HepG2 (cell line): ENCODE measurements around the gene GNPNAT1. TPM values are rescaled to one million over a fixed set of nuclear protein-coding genes. Genes with fewer than 3 reads are reported as not detected.

Experiments
- AGO2 ChIP-seq: fragments of 200-400 bp; formaldehyde crosslinking; optimal IDR thresholded peaks from 2 replicates; pipeline ENCODE3; 2017; ENCODE audit warnings: mild to moderate bottlenecking, low read depth, low read length, moderate library complexity
- KMT2B ChIP-seq: IDR thresholded peaks from 2 replicates; pipeline ENCODE4 v1.6.1; 2016; ENCODE audit warnings: missing genetic modification reagents, missing compliant biosample characterization
- PHF5A ChIP-seq: IDR thresholded peaks from one replicate; pipeline ENCODE4 v1.6.1; 2018; ENCODE audit warnings: low read depth, missing genetic modification reagents; ENCODE audit not compliant: unreplicated experiment
- RXRA ChIP-seq: sonication (generic); formaldehyde crosslinking; IDR thresholded peaks from 2 replicates; pipeline ENCODE4 v1.5.1; 2020; ENCODE audit warnings: missing genetic modification reagents
- SMC3 ChIP-seq: IDR thresholded peaks from 2 replicates; pipeline ENCODE4 v1.6.1; 2011; ENCODE audit warnings: low read length, improper control_type of control experiment
- SP140L ChIP-seq: sonication (generic); formaldehyde crosslinking; IDR thresholded peaks from 2 replicates; pipeline ENCODE4 v1.4.0; 2020; ENCODE audit warnings: missing genetic modification reagents, borderline replicate concordance
- SP2 ChIP-seq: sonication (generic); formaldehyde crosslinking; IDR thresholded peaks from 2 replicates; pipeline ENCODE4 v1.5.1; 2020; ENCODE audit warnings: mild to moderate bottlenecking, missing genetic modification reagents
- TGIF2 ChIP-seq: IDR thresholded peaks from 2 replicates; pipeline ENCODE4 v1.6.1; 2016; ENCODE audit warnings: control low read depth, missing compliant biosample characterization
- THAP11 ChIP-seq: IDR thresholded peaks from 2 replicates; pipeline ENCODE4 v1.6.1; 2016; ENCODE audit warnings: missing biosample characterization, missing genetic modification reagents
- ZNF841 ChIP-seq: sonication (generic); formaldehyde crosslinking; IDR thresholded peaks from 2 replicates; pipeline ENCODE4 v1.8.1; 2023; ENCODE audit warnings: missing genetic modification reagents, borderline replicate concordance
- polyA plus RNA-seq, 8 experiments: library from polyadenylated mRNA; depleted of rRNA in 3 of 8; stranded (reverse) in 7 of 8; unstranded in 1 of 8; fragments of >200 nt; fragmentation: Illumina TruSeq in 4 of 8; extraction: Trizol in 4 of 8; gene quantifications; 2 replicates each; pipeline versions ENCODE4 v1.2.1 to v1.2.3, GENCODE V29; 2011 to 2016; ENCODE audit warnings: low read depth in 4 of 8, missing spikeins in 1 of 8, mixed read lengths in 1 of 8; ENCODE audit not compliant: insufficient read depth in 1 of 8
- total RNA-seq, 5 experiments: library from RNA; depleted of rRNA; stranded (reverse); fragments of >200 nt; fragmentation: Illumina TruSeq; extraction: Trizol; gene quantifications; 2 replicates each; pipeline ENCODE4 v1.2.3, GENCODE V29; 2016; ENCODE audit warnings: low read depth in 1 of 5
- TF ChIP-seq, protein P1 (sequence below): sonication (generic); formaldehyde crosslinking; IDR thresholded peaks from 2 replicates; pipeline ENCODE4 v1.4.0; 2020; ENCODE audit warnings: mild to moderate bottlenecking, missing genetic modification reagents
- TF ChIP-seq, protein P2 (sequence below): IDR thresholded peaks from 2 replicates; pipeline ENCODE4 v1.6.1; 2016; ENCODE audit warnings: low read depth
- TF ChIP-seq, protein P3 (sequence below): sonication (generic); formaldehyde crosslinking; IDR thresholded peaks from 2 replicates; pipeline ENCODE4 v1.4.0; 2020; ENCODE audit warnings: missing genetic modification reagents, mild to moderate bottlenecking, borderline replicate concordance
- TF ChIP-seq, protein P4 (sequence below): sonication (generic); formaldehyde crosslinking; IDR thresholded peaks from 2 replicates; pipeline ENCODE4 v1.8.1; 2023; ENCODE audit warnings: missing genetic modification reagents, mild to moderate bottlenecking, borderline replicate concordance
- TF ChIP-seq, protein P5 (sequence below): sonication (generic); formaldehyde crosslinking; IDR thresholded peaks from 2 replicates; pipeline ENCODE4 v1.4.0; 2020; ENCODE audit warnings: missing genetic modification reagents

The GNPNAT1 gene
- total and polyA plus RNA-seq, 2 of the 13 experiments (the other 11 are each of a cell fraction or from before 2014, with no cell fraction given), result 38.3 to 54.9 TPM

DNA sequence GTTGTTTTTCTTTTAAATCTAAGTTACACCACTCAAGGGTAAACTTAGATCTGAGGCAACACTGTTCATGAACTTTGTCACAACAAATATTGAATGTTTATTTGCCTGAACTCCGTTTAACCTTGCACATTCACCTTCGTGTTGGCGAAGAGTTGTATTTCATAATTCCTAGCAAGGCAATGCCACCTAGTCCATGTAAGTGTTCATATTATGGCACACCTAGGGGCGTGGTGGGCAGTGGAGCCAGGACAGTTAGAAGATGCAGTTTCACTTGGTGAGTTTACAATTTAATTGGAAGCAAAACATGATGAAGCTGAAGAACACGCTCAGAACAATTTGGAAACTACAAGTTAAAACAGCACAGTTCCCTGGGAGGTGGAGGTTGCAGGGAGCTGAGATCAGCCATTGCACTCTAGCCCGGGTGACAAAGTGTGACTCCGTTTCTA, 30.4 kb upstream of the GNPNAT1 start (continued):
- TF ChIP-seq, protein P1, sequence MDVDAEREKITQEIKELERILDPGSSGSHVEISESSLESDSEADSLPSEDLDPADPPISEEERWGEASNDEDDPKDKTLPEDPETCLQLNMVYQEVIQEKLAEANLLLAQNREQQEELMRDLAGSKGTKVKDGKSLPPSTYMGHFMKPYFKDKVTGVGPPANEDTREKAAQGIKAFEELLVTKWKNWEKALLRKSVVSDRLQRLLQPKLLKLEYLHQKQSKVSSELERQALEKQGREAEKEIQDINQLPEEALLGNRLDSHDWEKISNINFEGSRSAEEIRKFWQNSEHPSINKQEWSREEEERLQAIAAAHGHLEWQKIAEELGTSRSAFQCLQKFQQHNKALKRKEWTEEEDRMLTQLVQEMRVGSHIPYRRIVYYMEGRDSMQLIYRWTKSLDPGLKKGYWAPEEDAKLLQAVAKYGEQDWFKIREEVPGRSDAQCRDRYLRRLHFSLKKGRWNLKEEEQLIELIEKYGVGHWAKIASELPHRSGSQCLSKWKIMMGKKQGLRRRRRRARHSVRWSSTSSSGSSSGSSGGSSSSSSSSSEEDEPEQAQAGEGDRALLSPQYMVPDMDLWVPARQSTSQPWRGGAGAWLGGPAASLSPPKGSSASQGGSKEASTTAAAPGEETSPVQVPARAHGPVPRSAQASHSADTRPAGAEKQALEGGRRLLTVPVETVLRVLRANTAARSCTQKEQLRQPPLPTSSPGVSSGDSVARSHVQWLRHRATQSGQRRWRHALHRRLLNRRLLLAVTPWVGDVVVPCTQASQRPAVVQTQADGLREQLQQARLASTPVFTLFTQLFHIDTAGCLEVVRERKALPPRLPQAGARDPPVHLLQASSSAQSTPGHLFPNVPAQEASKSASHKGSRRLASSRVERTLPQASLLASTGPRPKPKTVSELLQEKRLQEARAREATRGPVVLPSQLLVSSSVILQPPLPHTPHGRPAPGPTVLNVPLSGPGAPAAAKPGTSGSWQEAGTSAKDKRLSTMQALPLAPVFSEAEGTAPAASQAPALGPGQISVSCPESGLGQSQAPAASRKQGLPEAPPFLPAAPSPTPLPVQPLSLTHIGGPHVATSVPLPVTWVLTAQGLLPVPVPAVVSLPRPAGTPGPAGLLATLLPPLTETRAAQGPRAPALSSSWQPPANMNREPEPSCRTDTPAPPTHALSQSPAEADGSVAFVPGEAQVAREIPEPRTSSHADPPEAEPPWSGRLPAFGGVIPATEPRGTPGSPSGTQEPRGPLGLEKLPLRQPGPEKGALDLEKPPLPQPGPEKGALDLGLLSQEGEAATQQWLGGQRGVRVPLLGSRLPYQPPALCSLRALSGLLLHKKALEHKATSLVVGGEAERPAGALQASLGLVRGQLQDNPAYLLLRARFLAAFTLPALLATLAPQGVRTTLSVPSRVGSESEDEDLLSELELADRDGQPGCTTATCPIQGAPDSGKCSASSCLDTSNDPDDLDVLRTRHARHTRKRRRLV, result no peak
- TF ChIP-seq SMC3 (peak; percentile 34; the same call in 1 of the 2 replicates), THAP11 (CRISPR knock-in tag) (peak; percentile 77; the same call in 1 of the 2 replicates), SP140L (CRISPR knock-in tag) (no peak), RXRA (CRISPR knock-in tag) (peak; percentile 96; the same call in 1 of the 2 replicates), PHF5A (CRISPR knock-in tag) (peak; percentile 80), TGIF2 (CRISPR knock-in tag) (no peak), ZNF841 (CRISPR knock-in tag) (no peak), SP2 (CRISPR knock-in tag) (no peak), KMT2B (CRISPR knock-in tag) (peak; percentile 56; the same call in 1 of the 2 replicates), AGO2 (no peak)
- TF ChIP-seq, protein P2, sequence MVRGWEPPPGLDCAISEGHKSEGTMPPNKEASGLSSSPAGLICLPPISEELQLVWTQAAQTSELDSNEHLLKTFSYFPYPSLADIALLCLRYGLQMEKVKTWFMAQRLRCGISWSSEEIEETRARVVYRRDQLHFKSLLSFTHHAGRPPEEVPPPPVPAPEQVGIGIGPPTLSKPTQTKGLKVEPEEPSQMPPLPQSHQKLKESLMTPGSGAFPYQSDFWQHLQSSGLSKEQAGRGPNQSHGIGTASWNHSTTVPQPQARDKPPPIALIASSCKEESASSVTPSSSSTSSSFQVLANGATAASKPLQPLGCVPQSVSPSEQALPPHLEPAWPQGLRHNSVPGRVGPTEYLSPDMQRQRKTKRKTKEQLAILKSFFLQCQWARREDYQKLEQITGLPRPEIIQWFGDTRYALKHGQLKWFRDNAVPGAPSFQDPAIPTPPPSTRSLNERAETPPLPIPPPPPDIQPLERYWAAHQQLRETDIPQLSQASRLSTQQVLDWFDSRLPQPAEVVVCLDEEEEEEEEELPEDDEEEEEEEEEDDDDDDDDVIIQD (CRISPR knock-in tag), result peak; percentile 90; the same call in 1 of the 2 replicates
- TF ChIP-seq, protein P3, sequence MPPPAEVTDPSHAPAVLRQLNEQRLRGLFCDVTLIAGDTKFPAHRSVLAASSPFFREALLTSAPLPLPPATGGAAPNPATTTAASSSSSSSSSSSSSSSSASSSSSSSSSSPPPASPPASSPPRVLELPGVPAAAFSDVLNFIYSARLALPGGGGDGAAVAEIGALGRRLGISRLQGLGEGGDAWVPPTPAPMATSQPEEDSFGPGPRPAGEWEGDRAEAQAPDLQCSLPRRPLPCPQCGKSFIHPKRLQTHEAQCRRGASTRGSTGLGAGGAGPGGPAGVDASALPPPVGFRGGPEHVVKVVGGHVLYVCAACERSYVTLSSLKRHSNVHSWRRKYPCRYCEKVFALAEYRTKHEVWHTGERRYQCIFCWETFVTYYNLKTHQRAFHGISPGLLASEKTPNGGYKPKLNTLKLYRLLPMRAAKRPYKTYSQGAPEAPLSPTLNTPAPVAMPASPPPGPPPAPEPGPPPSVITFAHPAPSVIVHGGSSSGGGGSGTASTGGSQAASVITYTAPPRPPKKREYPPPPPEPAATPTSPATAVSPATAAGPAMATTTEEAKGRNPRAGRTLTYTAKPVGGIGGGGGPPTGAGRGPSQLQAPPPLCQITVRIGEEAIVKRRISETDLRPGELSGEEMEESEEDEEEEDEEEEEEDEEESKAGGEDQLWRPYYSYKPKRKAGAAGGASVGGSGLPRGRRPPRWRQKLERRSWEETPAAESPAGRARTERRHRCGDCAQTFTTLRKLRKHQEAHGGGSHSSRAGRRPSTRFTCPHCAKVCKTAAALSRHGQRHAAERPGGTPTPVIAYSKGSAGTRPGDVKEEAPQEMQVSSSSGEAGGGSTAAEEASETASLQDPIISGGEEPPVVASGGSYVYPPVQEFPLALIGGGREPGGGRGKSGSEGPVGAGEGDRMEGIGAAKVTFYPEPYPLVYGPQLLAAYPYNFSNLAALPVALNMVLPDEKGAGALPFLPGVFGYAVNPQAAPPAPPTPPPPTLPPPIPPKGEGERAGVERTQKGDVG (CRISPR knock-in tag), result no peak
- TF ChIP-seq, protein P4, sequence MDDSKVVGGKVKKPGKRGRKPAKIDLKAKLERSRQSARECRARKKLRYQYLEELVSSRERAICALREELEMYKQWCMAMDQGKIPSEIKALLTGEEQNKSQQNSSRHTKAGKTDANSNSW (CRISPR knock-in tag), result no peak
- TF ChIP-seq, protein P5, sequence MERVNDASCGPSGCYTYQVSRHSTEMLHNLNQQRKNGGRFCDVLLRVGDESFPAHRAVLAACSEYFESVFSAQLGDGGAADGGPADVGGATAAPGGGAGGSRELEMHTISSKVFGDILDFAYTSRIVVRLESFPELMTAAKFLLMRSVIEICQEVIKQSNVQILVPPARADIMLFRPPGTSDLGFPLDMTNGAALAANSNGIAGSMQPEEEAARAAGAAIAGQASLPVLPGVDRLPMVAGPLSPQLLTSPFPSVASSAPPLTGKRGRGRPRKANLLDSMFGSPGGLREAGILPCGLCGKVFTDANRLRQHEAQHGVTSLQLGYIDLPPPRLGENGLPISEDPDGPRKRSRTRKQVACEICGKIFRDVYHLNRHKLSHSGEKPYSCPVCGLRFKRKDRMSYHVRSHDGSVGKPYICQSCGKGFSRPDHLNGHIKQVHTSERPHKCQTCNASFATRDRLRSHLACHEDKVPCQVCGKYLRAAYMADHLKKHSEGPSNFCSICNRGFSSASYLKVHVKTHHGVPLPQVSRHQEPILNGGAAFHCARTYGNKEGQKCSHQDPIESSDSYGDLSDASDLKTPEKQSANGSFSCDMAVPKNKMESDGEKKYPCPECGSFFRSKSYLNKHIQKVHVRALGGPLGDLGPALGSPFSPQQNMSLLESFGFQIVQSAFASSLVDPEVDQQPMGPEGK, result peak; percentile 61
